Inferior parietal cortex (tissue), 1 donor: Measurements from ENCODE around the gene SART3.
"Not testable (repeated sequence)": the region's sequence is repeated elsewhere in the genome, so short reads cannot be mapped to it uniquely, and the experiment has no call there.

Experiments used
- DNase-seq: peaks from one replicate; pipeline ENCODE4 v3.0.0-alpha.2; 2016; ENCODE audit errors: extremely low spot score

SART3 gene

GRCh38 chr12:108581311-108582227 is 20.6 kb upstream of the SART3 start:
- no peak for DNase-seq

- DNase-seq: no peak
Measured at GRCh38 chr12:108580531-108580930, 19.6 kb upstream of the SART3 start.

GRCh38 chr12:108578813-108579212 is 17.8 kb upstream of the SART3 start:
- DNase-seq: no peak

GRCh38 chr12:108578264-108578663 is 17.3 kb upstream of the SART3 start:
- DNase-seq: no peak

- DNase-seq: no peak
Measured at GRCh38 chr12:108577458-108577857, 16.5 kb upstream of the SART3 start.

- DNase-seq: no peak
Measured at GRCh38 chr12:108576660-108577234, 15.8 kb upstream of the SART3 start.

- DNase-seq: no peak
Measured at GRCh38 chr12:108575199-108575912, 14.4 kb upstream of the SART3 start.

GRCh38 chr12:108574276-108574675 is 13.3 kb upstream of the SART3 start:
- DNase-seq: not testable (repeated sequence)

GRCh38 chr12:108573317-108573716 is 12.3 kb upstream of the SART3 start:
- no peak for DNase-seq

GRCh38 chr12:108572166-108572790 is 11.3 kb upstream of the SART3 start:
- no peak for DNase-seq

GRCh38 chr12:108571609-108572165 is 10.7 kb upstream of the SART3 start:
- no peak for DNase-seq

- DNase-seq: peak; percentile 55
Measured at GRCh38 chr12:108570743-108571608, 10.0 kb upstream of the SART3 start.

GRCh38 chr12:108568338-108569154 is 7.6 kb upstream of the SART3 start:
- DNase-seq: no peak

GRCh38 chr12:108567406-108568337 is 6.7 kb upstream of the SART3 start:
- DNase-seq: no peak

- DNase-seq: no peak
Measured at GRCh38 chr12:108566452-108566851, 5.5 kb upstream of the SART3 start.

GRCh38 chr12:108565976-108566375 is 5.0 kb upstream of the SART3 start:
- DNase-seq: no peak

- DNase-seq: no peak
Measured at GRCh38 chr12:108565146-108565545, 4.2 kb upstream of the SART3 start.

GRCh38 chr12:108564724-108565123 is 3.8 kb upstream of the SART3 start:
- no peak for DNase-seq

- DNase-seq: no peak
Measured at GRCh38 chr12:108563804-108564151, 2.8 kb upstream of the SART3 start.
